SJSA1 (cell line): Measurements from ENCODE around the gene CNTROB. TPM values are rescaled to one million over a fixed set of nuclear protein-coding genes. Genes with fewer than 3 reads are reported as not detected.

Experiments used
- DNase-seq, 2 experiments: peaks; one replicate each; pipeline ENCODE4 v3.0.0-alpha.2; 2015 to 2020; ENCODE audit warnings: low spot score in 2 of 2, low read depth in 1 of 2
- H3K27ac ChIP-seq: fragments of 250-450 bp; sonication (Bioruptor Pico); 2 replicates; pipeline ENCODE4 v1.5.1; 2020; ENCODE audit warnings: mild to moderate bottlenecking, moderate library complexity
- H3K27me3 ChIP-seq: fragments of 250-450 bp; sonication (Bioruptor Pico); replicated peaks from 2 replicates; pipeline ENCODE4 v1.5.1; 2020; ENCODE audit warnings: mild to moderate bottlenecking, moderate library complexity
- H3K36me3 ChIP-seq: fragments of 250-450 bp; sonication (Bioruptor Pico); 2 replicates; pipeline ENCODE4 v1.5.1; 2020; ENCODE audit warnings: mild to moderate bottlenecking
- H3K4me1 ChIP-seq: fragments of 250-450 bp; sonication (Bioruptor Pico); replicated peaks from 2 replicates; pipeline ENCODE4 v1.6.1; 2021; ENCODE audit warnings: mild to moderate bottlenecking
- H3K4me3 ChIP-seq: fragments of 250-450 bp; sonication (Bioruptor Pico); 2 replicates; pipeline ENCODE4 v1.5.1; 2020; ENCODE audit warnings: mild to moderate bottlenecking
- H3K9me3 ChIP-seq: fragments of 250-450 bp; sonication (Bioruptor Pico); replicated peaks from 2 replicates; pipeline ENCODE4 v1.5.1; 2020; ENCODE audit warnings: mild to moderate bottlenecking
- total RNA-seq: library from RNA; depleted of rRNA; stranded (reverse); fragments of >200 nt; shearing (Covaris generic); gene quantifications from 2 replicates; pipeline ENCODE4 v1.2.3, GENCODE V29; 2014; rRNA removed

Gene CNTROB
- total RNA-seq, 1 experiment from 2014 or later, result 30.9 TPM

DNA sequence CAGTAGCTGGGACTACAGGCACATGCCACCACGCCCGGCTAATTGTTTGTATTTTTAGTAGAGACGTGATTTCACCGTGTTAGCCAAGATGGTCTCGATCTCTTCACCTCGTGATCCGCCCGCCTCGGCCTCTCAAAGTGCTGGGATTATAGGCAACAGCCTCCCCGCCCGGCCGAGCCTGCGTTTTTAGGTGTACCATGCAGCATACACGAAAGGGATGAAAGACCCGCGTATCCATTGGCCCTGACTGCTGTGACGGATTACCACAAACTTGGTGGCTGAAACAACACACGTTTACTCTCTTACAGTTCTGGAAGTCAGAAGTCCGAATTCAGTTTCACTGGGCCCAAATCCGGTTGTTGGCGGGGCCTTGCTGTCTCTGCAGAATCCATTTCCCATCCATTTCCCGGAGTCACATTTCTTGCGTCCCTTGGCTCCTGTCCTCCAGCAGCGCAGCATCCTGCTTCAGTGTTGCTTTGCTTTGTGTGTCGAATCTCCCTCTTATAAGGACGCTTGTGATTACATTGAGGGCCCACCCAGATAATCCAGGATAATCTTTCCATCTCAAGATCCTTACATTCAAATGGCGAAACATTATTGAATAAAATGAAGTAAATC lies 62.1 kb downstream of the CNTROB start:
- H3K27ac ChIP-seq, result no peak overlapping the region
- H3K9me3 ChIP-seq, result no peaks in the 10 kb centered on the region
- peaks cover 29% of the 10 kb centered on the region; the same call in 1 of the 2 replicates for H3K27me3 ChIP-seq
- DNase-seq, result peak in 1 of 2 experiments; percentile 16
- H3K36me3 ChIP-seq, result no peaks in the 10 kb centered on the region
- no peak overlapping the region for H3K4me3 ChIP-seq
- peaks cover 9% of the 10 kb centered on the region for H3K4me1 ChIP-seq

DNA sequence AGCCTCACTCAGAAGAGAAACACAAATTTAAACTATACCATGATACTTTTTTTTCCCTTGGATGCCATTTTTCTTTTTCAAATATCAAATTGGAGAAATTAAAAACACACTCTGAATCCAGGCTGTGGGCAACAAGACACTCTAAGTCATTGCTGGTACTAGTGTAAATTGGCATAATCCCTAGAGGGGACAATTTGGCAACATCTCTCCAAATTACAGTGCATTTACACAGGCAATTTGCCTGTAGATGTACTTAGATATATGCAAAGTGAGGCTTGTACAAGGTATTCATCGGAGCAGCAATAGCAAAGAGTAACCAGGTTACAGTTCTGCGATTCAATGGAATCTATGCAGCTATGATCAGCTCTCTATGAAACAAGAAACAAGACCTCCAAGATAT lies 63.7 kb downstream of the CNTROB start:
- no peak overlapping the region for H3K27ac ChIP-seq
- H3K27me3 ChIP-seq, result peaks cover 37% of the 10 kb centered on the region
- H3K4me3 ChIP-seq, result no peak overlapping the region
- DNase-seq, result no peak
- H3K36me3 ChIP-seq, result no peaks in the 10 kb centered on the region
- no peaks in the 10 kb centered on the region for H3K4me1 ChIP-seq
- no peaks in the 10 kb centered on the region for H3K9me3 ChIP-seq

- Histone ChIP-seq H3K4me1 (no peaks in the 10 kb centered on the region), H3K27me3 (peaks cover 49% of the 10 kb centered on the region), H3K4me3 (no peak overlapping the region), H3K36me3 (no peaks in the 10 kb centered on the region), H3K9me3 (no peaks in the 10 kb centered on the region), H3K27ac (no peak overlapping the region)
- DNase-seq, result peak in 1 of 2 experiments; percentile 44
These were observed 65.2 kb downstream of the CNTROB start for GRCh38 chr17:7997186-7997585.

Other genes with a start within 250 kb of the CNTROB start
- 28.4 and 40.6 TPM in 2 replicates for gene TP53, start 244.7 kb upstream of the CNTROB start, total RNA-seq
- gene WRAP53, start 243.7 kb upstream of the CNTROB start, total RNA-seq, result 13.8 and 14.2 TPM in 2 replicates
- gene EFNB3, start 227.0 kb upstream of the CNTROB start, total RNA-seq, result not detected in 2 replicates
- gene DNAH2, start 214.5 kb upstream of the CNTROB start, total RNA-seq, result not detected in 2 replicates
- gene KDM6B, start 98.0 kb upstream of the CNTROB start, total RNA-seq, result 0.34 and 0.85 TPM in 2 replicates
- not detected in 2 replicates for gene TMEM88, start 77.1 kb upstream of the CNTROB start, total RNA-seq
- gene NAA38, start 74.6 kb upstream of the CNTROB start, total RNA-seq, result 90.7 and 148 TPM in 2 replicates
- gene CYB5D1, start 74.2 kb upstream of the CNTROB start, total RNA-seq, result 2.6 and 2.8 TPM in 2 replicates
- gene CHD3, start 43.4 kb upstream of the CNTROB start, total RNA-seq, result 58.3 and 101 TPM in 2 replicates
- 0.42 TPM in 1 of 2 replicates, not detected in the other for gene RNF227, start 15.9 kb upstream of the CNTROB start, total RNA-seq
- gene KCNAB3, start 2.4 kb upstream of the CNTROB start, total RNA-seq, result 0.45 and 2.7 TPM in 2 replicates
- 30.3 and 48.4 TPM in 2 replicates for gene TRAPPC1, start 260 bp upstream of the CNTROB start, total RNA-seq
- not detected in 2 replicates for gene GUCY2D, start 70.4 kb downstream of the CNTROB start, total RNA-seq
- not detected in 2 replicates for gene ALOX15B, start 106.9 kb downstream of the CNTROB start, total RNA-seq
- gene ALOX12B, start 155.5 kb downstream of the CNTROB start, total RNA-seq, result not detected in 2 replicates
- not detected in 2 replicates for gene ALOXE3, start 186.3 kb downstream of the CNTROB start, total RNA-seq
- gene HES7, start 191.9 kb downstream of the CNTROB start, total RNA-seq, result not detected in 2 replicates
- 1.0 and 8.3 TPM in 2 replicates for gene PER1, start 220.2 kb downstream of the CNTROB start, total RNA-seq
- gene VAMP2, start 230.7 kb downstream of the CNTROB start, total RNA-seq, result 2.9 and 9.7 TPM in 2 replicates
- 11.5 and 15.9 TPM in 2 replicates for gene TMEM107, start 244.2 kb downstream of the CNTROB start, total RNA-seq